Stomach (tissue), 9 donors: ENCODE measurements around the gene PPP1R3E. TPM values are rescaled to one million over a fixed set of nuclear protein-coding genes. Genes with fewer than 3 reads are reported as not detected.

Experiments
- DNase-seq, 2 donors: peaks; one replicate each; pipeline versions ENCODE4 v3.0.0 to v3.0.0-alpha.2; 2013 to 2019
- H3K27ac ChIP-seq, 5 donors: fragments of 200-600 bp in 4 of 5; sonication (generic) in 4 of 5; one replicate each; pipeline ENCODE4 v1.5.1; 2013 to 2019; ENCODE audit warnings: mild to moderate bottlenecking in 1 of 5, moderate library complexity in 1 of 5
- H3K27me3 ChIP-seq, 3 donors: fragments of 200-600 bp; sonication (generic); one replicate each; pipeline ENCODE4 v1.5.1; 2017 to 2019; ENCODE audit warnings: mixed run types in 1 of 3
- H3K36me3 ChIP-seq, 4 donors: fragments of 200-600 bp; sonication (generic); 1 replicate in 3 of 4; 2 replicates in 1 of 4; pipeline ENCODE4 v1.5.1; 2016 to 2019
- H3K4me1 ChIP-seq, 4 donors: fragments of 200-600 bp; sonication (generic); one replicate each; pipeline ENCODE4 v1.5.1; 2016 to 2019
- H3K4me3 ChIP-seq, 4 donors: fragments of 200-600 bp; sonication (generic) in 3 of 4; one replicate each; pipeline ENCODE4 v1.5.1; 2016 to 2019; ENCODE audit warnings: mild to moderate bottlenecking in 1 of 4
- H3K9me3 ChIP-seq, 4 donors: fragments of 200-600 bp; sonication (generic); one replicate each; pipeline ENCODE4 v1.5.1; 2016 to 2019
- CTCF ChIP-seq, 7 experiments: fragments of 450-650 bp in 4 of 7; fragments of 200-600 bp in 3 of 7; sonication (generic) in 3 of 7; IDR thresholded peaks; one replicate each; pipeline ENCODE4 v1.5.1; 2016 to 2019; ENCODE audit warnings: antibody characterized with exemption in 7 of 7, control low read depth in 2 of 7, mild to moderate bottlenecking in 1 of 7
- EP300 ChIP-seq: sonication (generic); formaldehyde crosslinking; IDR thresholded peaks from one replicate; pipeline ENCODE4 v1.6.1; 2017; ENCODE audit warnings: antibody characterized with exemption
- POLR2A ChIP-seq, 4 donors: fragments of 450-650 bp; IDR thresholded peaks; one replicate each; pipeline ENCODE4 v1.6.1; 2016; ENCODE audit warnings: antibody characterized with exemption in 4 of 4, control low read depth in 2 of 4, mild to moderate bottlenecking in 1 of 4, moderate library complexity in 1 of 4
- POLR2AphosphoS5 ChIP-seq, 3 donors: sonication (generic); formaldehyde crosslinking; IDR thresholded peaks; one replicate each; pipeline ENCODE4 v1.6.1; 2016; ENCODE audit warnings: antibody characterized with exemption in 3 of 3
- WGBS, 5 donors: extraction: QIAGEN DNeasy Blood & Tissue Kit in 3 of 5; methylation state at CpG; one replicate each; pipeline versions ENCODE4 v1.1.5 to v1.1.7; 2013 to 2018; 5-methylcytosine and 5-hydroxymethylcytosine counted together
- intact Hi-C: fragments of 100-400 bp; cut with DNase I; formaldehyde crosslinking; loops from one replicate; pipeline ENCODE4 v1.15.1; 2023; ENCODE audit warnings: low total_unique reads
- polyA plus RNA-seq, 3 donors: library from polyadenylated mRNA; stranded (reverse); fragments of 200-250 nt; gene quantifications; one replicate each; pipeline ENCODE4 v1.2.3, GENCODE V29; 2013
- total RNA-seq, 5 donors: library from RNA; depleted of rRNA; stranded (reverse); fragments of >200 nt; gene quantifications; one replicate each; pipeline versions ENCODE4 v1.1.0 to v1.2.3, GENCODE V29; 2014 to 2016
- donor health status: healthy with polysubstance abuse.
- donor health status: Bipolar disorder and iron deficiency.
- donor health status: healthy.

PPP1R3E gene
- total and polyA plus RNA-seq, 8 donors, result 1.7 to 17.6 (median 11.5) TPM

- intact Hi-C loops, result no loop called here
- WGBS, 5 donors, result 88 to 95% (median 90%) methylated on average over 7 of the region's 7 CpGs
- DNase-seq, result no peak
- Histone ChIP-seq H3K9me3 (no peaks in the 10 kb centered on the region), H3K27ac (peak overlapping the region in 1 of 5 donors; percentile 33), H3K27me3 (no peaks in the 10 kb centered on the region), H3K4me1 (peaks cover 24 to 42% (median 35%) of the 10 kb centered on the region in 4 donors), H3K4me3 (no peak overlapping the region), H3K36me3 (peaks cover 0 to 23% (median 8%) of the 10 kb centered on the region in 4 donors)
- TF ChIP-seq POLR2A (IDR thresholded peaks at IDR 0.05) (no peak), CTCF (IDR thresholded peaks at IDR 0.05) (no peak), EP300 (no peak), POLR2AphosphoS5 (IDR thresholded peaks at IDR 0.05) (no peak)
These were observed 6.5 kb downstream of the PPP1R3E start for GRCh38 chr14:23296012-23296777.

GRCh38 chr14:23294734-23295561 is 7.7 kb downstream of the PPP1R3E start:
- intact Hi-C loops, result no loop called here
- peak; percentile 50 to 82 for DNase-seq
- H3K27me3 ChIP-seq, result no peaks in the 10 kb centered on the region
- 24 to 34% (median 28%) methylated on average over 24 of the region's 24 CpGs for WGBS, 5 donors
- TF ChIP-seq CTCF (IDR thresholded peaks at IDR 0.05) (peak in 5 of 7 experiments; percentile 65 to 91 (median 84)), POLR2AphosphoS5 (IDR thresholded peaks at IDR 0.05) (no peak), POLR2A (IDR thresholded peaks at IDR 0.05) (no peak)
- H3K4me3 ChIP-seq, result no peak overlapping the region
- no peaks in the 10 kb centered on the region for H3K9me3 ChIP-seq
- H3K27ac ChIP-seq, result peak overlapping the region in 2 of 5 donors; percentile 33 to 49
- H3K36me3 ChIP-seq, result peaks cover 0 to 23% (median 8%) of the 10 kb centered on the region in 4 donors
- H3K4me1 ChIP-seq, result peaks cover 18 to 33% (median 25%) of the 10 kb centered on the region in 4 donors

GRCh38 chr14:23286902-23287479 is 15.7 kb downstream of the PPP1R3E start:
- Histone ChIP-seq H3K36me3 (peaks cover 0 to 6% (median 0%) of the 10 kb centered on the region in 4 donors), H3K9me3 (no peaks in the 10 kb centered on the region), H3K27ac (peak overlapping the region; percentile 87 to 97 (median 96)), H3K4me3 (peak overlapping the region; percentile 64 to 92 (median 74)), H3K4me1 (peaks cover 11 to 35% (median 29%) of the 10 kb centered on the region in 4 donors), H3K27me3 (no peaks in the 10 kb centered on the region)
- TF ChIP-seq POLR2A (IDR thresholded peaks at IDR 0.05) (no peak), EP300 (no peak), CTCF (IDR thresholded peaks at IDR 0.05) (no peak), POLR2AphosphoS5 (IDR thresholded peaks at IDR 0.05) (no peak)
- DNase-seq, result no peak
- intact Hi-C loops, result no loop called here
- WGBS, 5 donors, result 58 to 68% (median 60%) methylated on average over 6 of the region's 6 CpGs
